Amygdala (tissue), 56 donors: Measurements from ENCODE around the gene HOXA6.

ENCODE experiments used
- DNase-seq, 56 donors: peaks; one replicate each; lab custom pipeline; 2025; lab: John Stamatoyannopoulos, UW

Gene HOXA6

DNA sequence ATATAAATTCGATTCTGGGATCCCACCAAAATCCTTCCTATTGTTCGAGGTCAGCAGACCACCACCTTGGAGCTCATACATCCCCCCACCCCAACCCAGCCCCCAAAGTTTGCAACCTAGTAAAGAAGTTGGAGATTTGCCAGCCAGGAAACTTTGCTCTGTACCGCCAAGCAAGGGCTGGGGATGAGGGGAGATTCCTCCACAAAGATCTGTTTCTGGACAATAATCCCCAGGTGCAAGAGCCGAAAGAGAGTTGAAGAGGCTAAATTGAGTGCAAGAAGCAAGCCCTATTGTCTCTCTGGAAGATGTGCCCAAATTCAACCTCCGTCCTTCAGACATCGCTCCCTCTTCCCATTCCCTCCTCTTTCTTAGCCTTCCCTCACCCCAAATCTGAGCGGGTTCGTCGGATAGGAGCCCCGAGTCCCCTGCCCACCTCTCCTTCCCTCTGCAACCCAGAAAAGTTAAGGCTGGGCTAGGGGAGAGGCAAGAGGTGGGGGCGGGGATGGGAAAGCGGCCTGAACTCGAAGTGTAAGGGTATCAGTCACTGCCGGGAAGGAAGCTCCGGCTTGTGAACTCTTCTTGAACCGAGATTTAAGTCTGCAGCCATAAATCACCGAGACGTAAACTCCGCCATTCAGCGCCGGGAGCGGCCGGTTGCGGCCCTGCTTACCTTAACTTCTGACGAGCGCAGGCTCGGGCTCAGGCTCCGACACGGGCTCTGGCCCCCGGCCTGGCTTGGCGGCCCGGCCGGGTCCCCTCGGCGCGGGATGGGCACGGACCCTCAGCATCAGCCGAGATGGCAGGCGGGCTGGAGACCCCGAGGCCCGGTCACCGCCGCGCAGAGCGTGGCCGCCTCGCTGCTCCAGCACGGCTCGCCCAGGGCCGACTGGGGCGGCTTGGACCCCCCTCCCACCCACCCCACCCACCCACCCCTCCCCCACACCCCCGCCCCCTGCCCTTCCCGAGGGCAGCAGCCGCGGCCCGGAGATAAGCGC, 34.3 kb downstream of the HOXA6 start:
- no peak for DNase-seq

DNA sequence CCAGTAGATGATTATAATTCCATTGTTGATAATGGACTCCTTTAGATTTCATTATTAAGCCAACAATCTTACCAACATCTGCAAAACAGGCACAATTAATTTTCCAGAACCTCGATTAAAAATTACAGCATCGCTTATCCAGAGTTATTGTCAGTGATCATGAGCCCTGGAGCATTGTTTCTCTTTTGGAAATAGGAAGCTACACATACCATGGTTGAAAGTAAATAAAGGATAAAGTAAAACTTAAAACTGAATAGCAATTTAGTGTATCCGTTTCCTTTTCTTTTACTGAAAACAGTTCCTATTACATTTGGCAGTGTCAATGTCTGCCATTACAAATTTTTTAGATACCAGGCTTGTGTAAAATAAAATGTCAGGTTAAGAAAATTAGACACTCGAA, 35.2 kb downstream of the HOXA6 start:
- DNase-seq: no peak

DNA sequence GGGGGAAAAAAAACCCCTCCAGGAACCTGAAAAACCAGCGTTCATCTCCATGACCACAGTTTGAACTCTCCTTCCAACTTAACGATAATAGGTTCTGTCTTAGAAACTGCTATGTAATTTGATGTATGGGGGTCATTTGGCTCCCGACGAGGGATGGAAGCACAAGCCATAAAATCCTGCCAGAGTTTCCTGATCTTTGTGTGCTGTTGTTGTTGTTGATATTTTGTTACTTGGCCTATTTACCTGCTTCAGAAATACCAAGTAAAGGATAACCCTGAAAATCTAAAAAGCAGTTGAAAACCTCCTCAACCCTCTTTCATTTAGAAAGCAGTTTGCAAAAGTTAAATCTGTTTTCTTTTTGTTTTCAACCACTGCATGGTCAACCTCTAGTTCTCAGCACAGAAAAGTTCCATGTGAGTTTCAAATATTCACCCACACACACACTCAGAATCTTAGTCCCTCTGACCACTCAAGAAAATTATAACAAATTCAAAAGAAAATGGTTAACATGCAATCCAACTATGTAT, 35.8 kb downstream of the HOXA6 start:
- DNase-seq: no peak

DNA sequence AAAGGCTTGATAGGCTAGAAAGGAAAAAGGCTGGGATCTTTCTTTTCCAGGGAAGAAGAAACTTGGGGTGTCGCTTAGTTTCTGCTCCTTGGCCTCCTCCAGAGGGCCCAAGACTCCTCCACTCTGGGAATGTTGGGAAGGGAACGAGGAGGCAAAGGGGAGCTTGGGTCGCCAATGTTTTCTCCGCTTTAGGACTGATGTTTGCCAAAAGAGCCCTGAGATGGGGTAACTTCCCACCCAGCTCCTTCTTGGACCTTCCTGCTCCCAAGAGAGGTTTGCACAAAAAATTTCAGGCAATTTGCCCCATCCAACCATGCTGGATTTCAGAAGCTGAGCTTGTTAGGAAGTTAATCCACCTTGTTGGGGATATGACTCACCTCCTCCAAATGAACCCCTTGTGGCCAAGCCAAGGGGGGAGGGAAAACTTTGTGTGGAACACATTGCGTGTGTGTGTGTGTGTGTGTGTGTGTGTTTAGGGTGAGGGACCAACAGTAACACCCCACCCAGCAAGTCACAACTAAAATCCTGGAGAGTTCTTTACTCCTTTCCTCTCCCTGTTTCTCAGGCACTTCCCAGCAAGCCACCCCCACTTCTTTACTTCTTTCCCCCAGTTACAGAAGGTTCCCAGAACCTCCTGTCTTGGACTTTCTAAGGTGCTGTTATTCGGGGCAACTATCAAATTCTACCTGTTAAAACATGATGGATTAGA, 36.4 kb downstream of the HOXA6 start:
- no peak for DNase-seq

GRCh38 chr7:27110186-27111031, 37.2 kb downstream of the HOXA6 start:
- no peak for DNase-seq

DNA sequence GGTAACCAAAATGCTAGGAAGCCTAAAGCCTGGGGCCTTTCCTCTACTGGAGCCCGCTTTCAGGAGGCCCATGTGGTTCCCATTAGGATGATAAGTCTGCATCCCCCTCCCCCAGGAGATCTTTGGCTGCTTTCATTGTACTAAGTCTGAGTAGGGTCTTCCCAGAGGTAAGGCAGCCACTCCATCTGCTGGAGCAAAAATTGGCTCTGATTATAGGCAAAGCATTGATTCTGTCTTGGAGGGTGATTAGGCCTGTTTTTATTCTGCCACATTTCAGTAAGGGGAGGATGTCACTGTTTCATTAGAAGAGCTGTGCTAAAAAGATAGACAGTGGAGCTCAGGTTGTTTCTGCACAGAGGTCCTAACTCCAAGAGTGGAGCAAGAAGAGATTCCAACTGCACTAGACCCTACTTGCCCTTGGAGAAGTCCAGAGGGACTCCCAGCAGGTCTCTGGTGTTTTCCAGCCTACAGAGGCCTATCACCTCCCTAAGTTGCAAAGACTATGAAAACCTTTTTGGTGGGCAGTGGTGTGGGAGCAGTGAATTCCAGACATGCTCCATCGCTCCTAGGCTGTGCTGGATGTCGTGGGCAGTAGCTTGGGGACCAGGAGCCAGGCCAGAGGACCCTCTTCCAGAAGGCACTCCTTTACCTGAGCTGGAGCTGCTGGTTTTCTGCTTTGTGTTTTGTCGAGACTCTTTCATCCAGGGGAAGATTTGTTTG, 37.9 kb downstream of the HOXA6 start:
- no peak for DNase-seq

GRCh38 chr7:27108390-27109127, 39.0 kb downstream of the HOXA6 start:
- no peak for DNase-seq

GRCh38 chr7:27107391-27108381, 39.9 kb downstream of the HOXA6 start:
- no peak for DNase-seq

DNA sequence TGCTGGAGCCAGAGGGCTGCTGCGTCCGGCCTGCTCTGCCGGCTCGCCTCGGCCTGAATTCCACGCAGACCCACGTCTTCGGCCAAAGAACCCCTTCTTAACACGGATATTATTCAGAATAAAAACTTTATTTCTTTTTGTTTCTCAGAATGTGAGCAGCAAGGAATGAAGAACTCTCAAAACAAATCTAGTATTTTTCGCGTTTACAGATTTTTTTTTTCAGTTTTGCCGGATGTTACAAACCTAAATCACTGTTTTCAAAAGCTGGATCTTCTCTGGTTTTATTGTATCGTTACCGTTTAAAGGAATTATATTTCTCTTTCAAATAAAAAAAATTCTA, 40.7 kb downstream of the HOXA6 start:
- no peak for DNase-seq

- no peak for DNase-seq
These were observed 41.2 kb downstream of the HOXA6 start for GRCh38 chr7:27106181-27106900.

- no peak for DNase-seq
These were observed 42.1 kb downstream of the HOXA6 start for GRCh38 chr7:27105301-27106031.

GRCh38 chr7:27104341-27105058, 43.1 kb downstream of the HOXA6 start:
- DNase-seq: no peak

GRCh38 chr7:27103489-27104226, 43.9 kb downstream of the HOXA6 start:
- no peak for DNase-seq

GRCh38 chr7:27102581-27103442, 44.8 kb downstream of the HOXA6 start, which contains the start of gene HOXA2:
HOXA2 (minus strand) TSS chr7:27102683; CDS start chr7:27102500, 183 bp downstream.
- DNase-seq: no peak
